Hepatocyte (in vitro differentiated cells): ENCODE measurements around the gene DCAF8L2.

Experiments used
- EZH2 ChIP-seq: fragments of 200-600 bp; sonication (generic); IDR thresholded peaks from 2 replicates; pipeline ENCODE4 v1.6.1; 2016; ENCODE audit warnings: antibody characterized with exemption, mild to moderate bottlenecking, borderline replicate concordance
- TF ChIP-seq, protein P1 (sequence below): fragments of 200-600 bp; sonication (generic); IDR thresholded peaks from 2 replicates; pipeline ENCODE4 v1.5.1; 2016; ENCODE audit warnings: antibody characterized with exemption, mild to moderate bottlenecking; ENCODE audit not compliant: poor library complexity

DNA sequence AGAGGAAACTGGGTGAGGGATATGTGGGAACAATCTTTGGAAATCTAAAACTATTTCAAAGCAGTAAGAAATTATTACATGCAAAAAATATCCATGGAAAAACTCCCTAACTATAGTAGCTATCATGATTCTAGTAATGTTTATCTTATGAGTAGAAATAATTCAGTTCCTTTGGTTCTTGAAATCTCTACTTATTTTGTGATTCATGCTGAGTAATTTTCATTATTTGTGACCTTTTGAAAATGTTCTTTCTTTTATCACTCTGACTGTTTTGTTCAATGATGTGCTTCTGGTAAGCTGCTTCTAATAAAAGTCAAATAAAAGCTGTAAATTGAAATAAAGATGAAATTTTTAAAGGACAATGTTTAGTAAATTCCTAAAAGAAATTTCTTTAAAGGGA is 177.2 kb downstream of the DCAF8L2 start:
- TF ChIP-seq, protein P1, sequence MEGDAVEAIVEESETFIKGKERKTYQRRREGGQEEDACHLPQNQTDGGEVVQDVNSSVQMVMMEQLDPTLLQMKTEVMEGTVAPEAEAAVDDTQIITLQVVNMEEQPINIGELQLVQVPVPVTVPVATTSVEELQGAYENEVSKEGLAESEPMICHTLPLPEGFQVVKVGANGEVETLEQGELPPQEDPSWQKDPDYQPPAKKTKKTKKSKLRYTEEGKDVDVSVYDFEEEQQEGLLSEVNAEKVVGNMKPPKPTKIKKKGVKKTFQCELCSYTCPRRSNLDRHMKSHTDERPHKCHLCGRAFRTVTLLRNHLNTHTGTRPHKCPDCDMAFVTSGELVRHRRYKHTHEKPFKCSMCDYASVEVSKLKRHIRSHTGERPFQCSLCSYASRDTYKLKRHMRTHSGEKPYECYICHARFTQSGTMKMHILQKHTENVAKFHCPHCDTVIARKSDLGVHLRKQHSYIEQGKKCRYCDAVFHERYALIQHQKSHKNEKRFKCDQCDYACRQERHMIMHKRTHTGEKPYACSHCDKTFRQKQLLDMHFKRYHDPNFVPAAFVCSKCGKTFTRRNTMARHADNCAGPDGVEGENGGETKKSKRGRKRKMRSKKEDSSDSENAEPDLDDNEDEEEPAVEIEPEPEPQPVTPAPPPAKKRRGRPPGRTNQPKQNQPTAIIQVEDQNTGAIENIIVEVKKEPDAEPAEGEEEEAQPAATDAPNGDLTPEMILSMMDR, result no peak
- no peak for TF ChIP-seq EZH2
